Measurements from ENCODE around the gene COG3. TPM values are rescaled to one million over a fixed set of nuclear protein-coding genes. Genes with fewer than 3 reads are reported as not detected.

The COG3 gene
- total and polyA plus RNA-seq, 11 donors = 7.7 to 23.1 (median 15.2) TPM

GRCh38 chr13:45584816-45585215, 120.1 kb downstream of the COG3 start:
- Histone ChIP-seq H3K27ac (no peak overlapping the region), H3K4me1 (no peaks in the 10 kb centered on the region), H3K9me3 (no peaks in the 10 kb centered on the region), H3K27me3 (peaks cover 0 to 6% (median 0%) of the 10 kb centered on the region in 9 donors), H3K4me3 (no peak overlapping the region), H3K36me3 (no peaks in the 10 kb centered on the region)
- ATAC-seq (no peak), DNase-seq (no peak)
- intact Hi-C loops (cut with DNase I) = no loop called here
- WGBS, 4 donors = 65 to 75% (median 68%) methylated on average over 6 of the region's 6 CpGs
- TF ChIP-seq CTCF (IDR thresholded peaks at IDR 0.05) = no peak
- TF ChIP-seq POLR2A (IDR thresholded peaks at IDR 0.05) = no peak

Other genes starting within 250 kb of the COG3 start
- gene TPT1, start 123.8 kb upstream of the COG3 start, total RNA-seq = 1,000 to 10,000 TPM; 1,738 to 4,300 (median 3,888) TPM
- 1,000 to 10,000 TPM; 6,619 to 7,117 TPM for gene TPT1, start 123.8 kb upstream of the COG3 start, polyA plus RNA-seq
- 100 to 1,000 TPM in 6 of 9 donors, 10 to 100 TPM in 3; 56.9 to 208 (median 128) TPM for gene SLC25A30, start 46.6 kb upstream of the COG3 start, total RNA-seq
- 10 to 100 TPM; 27.9 to 51.6 TPM for gene SLC25A30, start 46.6 kb upstream of the COG3 start, polyA plus RNA-seq
- gene ERICH6B, start 150.8 kb downstream of the COG3 start, total RNA-seq = not detected
- gene ERICH6B, start 150.8 kb downstream of the COG3 start, polyA plus RNA-seq = not detected
- not detected for gene CBY2, start 237.4 kb downstream of the COG3 start, total RNA-seq
- not detected for gene CBY2, start 237.4 kb downstream of the COG3 start, polyA plus RNA-seq

Data from heart left ventricle (tissue), 16 donors.